Left cardiac atrium (tissue), 4 donors: ENCODE measurements around the gene ADCY7. TPM values are rescaled to one million over a fixed set of nuclear protein-coding genes. Genes with fewer than 3 reads are reported as not detected.

Source experiments
- ATAC-seq, 2 donors: fragments of 200-7000 bp; cut with Tn5 transposase; one replicate each; pipeline ENCODE4 v1.9.1; 2020; ENCODE audit warnings: mild to moderate bottlenecking in 2 of 2, moderate library complexity in 2 of 2
- DNase-seq: peaks from one replicate; pipeline ENCODE4 v3.0.0-alpha.2; 2020
- intact Hi-C, 2 donors: fragments of 100-400 bp; cut with DNase I; formaldehyde crosslinking; loops; one replicate each; pipeline versions ENCODE4 v1.14.1 to v1.15.1; 2022 to 2023
- microRNA-seq, 2 donors: library from miRNA; unstranded; fragments of <30 nt; microRNA quantifications; one replicate each; pipeline ENCODE4 v1.2.0, GENCODE V29; 2020
- total RNA-seq, 2 donors: library from RNA; stranded (reverse); fragmentation: NEBNext Ultra II Directional; extraction: Animal tissue kit (Norgen Biotek cat#: 25700); gene quantifications; one replicate each; pipeline ENCODE4 v1.2.1, GENCODE V29; 2021
- donor health status: DM: no; HTN: yes; CAD: no.
- donor health status: DM: no; HTN: yes; CAD: no; lungs with severe emphysema.
- donor health status: DM: yes; HTN: yes; CAD: no.
- donor health status: Dilated cardiomyopathy.

ADCY7 gene
- total RNA-seq, 2 donors from 2014 or later = 14.3 to 23.7 TPM

GRCh38 chr16:50351116-50351515, 84.8 kb downstream of the ADCY7 start:
- DNase-seq = no peak
- ATAC-seq = no peak
- intact Hi-C loops = loop anchor here in 1 of 2 donors (10.0 kb wide), 1 partner anchor 126 kb away; no protein-coding TSS in a partner anchor

- DNase-seq (no peak), ATAC-seq (no peak)
- intact Hi-C loops = loop anchor here in 1 of 2 donors (10.0 kb wide), 1 partner anchor 127 kb away; no protein-coding TSS in a partner anchor
Measured at GRCh38 chr16:50351952-50352351, 85.6 kb downstream of the ADCY7 start.

GRCh38 chr16:50354082-50354481, 87.7 kb downstream of the ADCY7 start:
- intact Hi-C loops = loop anchor here in 1 of 2 donors (10.0 kb wide), 1 partner anchor 129 kb away; no protein-coding TSS in a partner anchor
- peak in 1 of 2 donors; percentile 34 for ATAC-seq
- no peak for DNase-seq

GRCh38 chr16:50354629-50355456, 88.5 kb downstream of the ADCY7 start:
- intact Hi-C loops = loop anchor here in 1 of 2 donors (10.0 kb wide), 1 partner anchor 130 kb away; no protein-coding TSS in a partner anchor
- ATAC-seq (no peak), DNase-seq (no peak)

- DNase-seq (no peak), ATAC-seq (no peak)
Measured at GRCh38 chr16:50359626-50360025, 93.3 kb downstream of the ADCY7 start.

GRCh38 chr16:50360033-50360778, 93.9 kb downstream of the ADCY7 start:
- DNase-seq (no peak), ATAC-seq (peak in 1 of 2 donors; percentile 65)

More at GRCh38 chr16:50359626-50360025, 93.3 kb downstream of the ADCY7 start:
- intact Hi-C loops = loop anchor here (10.0 kb wide), 2 partner anchors 135 to 335 kb away; partner anchors contain the start of gene CNEP1R1 (in 1 of the 2)

GRCh38 chr16:50360779-50361178, 94.4 kb downstream of the ADCY7 start:
- ATAC-seq (peak in 1 of 2 donors; percentile 78), DNase-seq (no peak)
- intact Hi-C loops = loop anchor here in 1 of 2 donors (10.0 kb wide), 1 partner anchor 336 kb away; the partner anchor contains the start of gene CNEP1R1

More at GRCh38 chr16:50360033-50360778, 93.9 kb downstream of the ADCY7 start:
- intact Hi-C loops = loop anchor here in 1 of 2 donors (10.0 kb wide), 1 partner anchor 335 kb away; the partner anchor contains the start of gene CNEP1R1

- intact Hi-C loops = loop anchor here in 1 of 2 donors (10.0 kb wide), 1 partner anchor 339 kb away; the partner anchor contains the start of gene CNEP1R1
Measured at GRCh38 chr16:50363656-50364055, 97.3 kb downstream of the ADCY7 start.

GRCh38 chr16:50365791-50366575, 99.6 kb downstream of the ADCY7 start:
- DNase-seq (no peak), ATAC-seq (no peak)
- intact Hi-C loops = loop anchor here in 1 of 2 donors (10.0 kb wide), 1 partner anchor 341 kb away; the partner anchor contains the start of gene CNEP1R1

More at GRCh38 chr16:50363656-50364055, 97.3 kb downstream of the ADCY7 start:
- DNase-seq (no peak), ATAC-seq (no peak)

Small RNA genes within 50 kb of the gene (microRNA-seq; reads per million reads assigned to microRNA genes)
- gene MIR6771 = 0 reads per million in 2 donors

Other genes starting within 250 kb of the ADCY7 start
- 10 to 100 TPM; 16.2 to 17.1 TPM for gene CNEP1R1, start 241.3 kb upstream of the ADCY7 start, total RNA-seq
- gene HEATR3, start 200.6 kb upstream of the ADCY7 start, total RNA-seq = 10 to 100 TPM; 11.5 to 13.1 TPM
- gene TENT4B, start 113.2 kb upstream of the ADCY7 start, total RNA-seq = 1 to 10 TPM; 5.5 to 7.1 TPM
- gene BRD7, start 102.4 kb downstream of the ADCY7 start, total RNA-seq = 10 to 100 TPM; 41.7 to 43.4 TPM